ENCODE measurements around the gene LAMA3. TPM values are rescaled to one million over a fixed set of nuclear protein-coding genes. Genes with fewer than 3 reads are reported as not detected.

LAMA3 gene
- total RNA-seq, 1 experiment from 2014 or later = 5.6 TPM

- TF ChIP-seq YY1 (IDR thresholded peaks at IDR 0.05; ENCODE audit: extremely low read depth, insufficient replicate concordance, low read depth, low read length) = no peak
- no peak for TF ChIP-seq EGR1 (IDR thresholded peaks at IDR 0.05; ENCODE audit: low read depth)
- no peak for TF ChIP-seq TCF7L2 (IDR thresholded peaks at IDR 0.05; ENCODE audit: borderline replicate concordance, extremely low read depth, insufficient read depth, insufficient read length)
- TF ChIP-seq FOSL1 (IDR thresholded peaks at IDR 0.05; ENCODE audit: low read depth) = no peak
- TF ChIP-seq ZNF274 (IDR thresholded peaks at IDR 0.05; ENCODE audit: low read depth, low read length) = no peak
- no peak for TF ChIP-seq RAD21 (IDR thresholded peaks at IDR 0.05; ENCODE audit: low read depth)
- TF ChIP-seq POLR2AphosphoS5 (IDR thresholded peaks at IDR 0.05; ENCODE audit: low read depth, low read length) = no peak
- TF ChIP-seq EZH2phosphoT487 (IDR thresholded peaks at IDR 0.05; ENCODE audit: borderline replicate concordance) = no peak
Measured at GRCh38 chr18:23903971-23904370, 214.7 kb downstream of the LAMA3 start (continued).

DNA sequence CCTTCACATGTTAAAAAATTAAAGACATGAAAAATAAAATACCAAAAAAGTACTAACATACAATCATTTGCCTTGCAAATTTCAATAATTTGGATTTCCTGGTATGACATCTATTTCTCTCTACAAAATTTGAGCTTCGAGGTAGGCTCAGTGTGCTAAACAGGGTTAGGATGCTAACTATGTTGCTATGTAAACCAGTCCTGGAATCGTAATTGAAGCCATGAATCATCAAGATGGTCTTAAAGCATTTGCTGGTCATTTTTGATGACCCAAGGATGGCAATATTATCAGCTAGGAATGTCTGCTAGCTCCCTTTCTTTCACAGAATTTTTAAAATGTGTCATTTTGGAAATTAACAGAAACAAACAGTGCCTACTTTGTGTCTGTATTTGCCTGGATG, 217.4 kb downstream of the LAMA3 start:
- Histone ChIP-seq H3K36me3 (ENCODE audit: control insufficient read depth in 1 of 2, insufficient read depth in 2 of 2, low read length in 2 of 2) (no peaks in the 10 kb centered on the region), H3K9me3 (ENCODE audit: control insufficient read depth in 1 of 2, insufficient read depth in 1 of 2, low read depth in 1 of 2, low read length in 2 of 2) (no peaks in the 10 kb centered on the region), H3K27ac (ENCODE audit: low read depth, low read length) (no peak overlapping the region), H3K79me2 (ENCODE audit: insufficient read depth, low read length) (no peaks in the 10 kb centered on the region), H3K4me3 (replicated peaks in 1 of 2; ENCODE audit: low read depth in 1 of 2, low read length in 2 of 2) (no peak overlapping the region), H2AFZ (ENCODE audit: low read depth, low read length, poor library complexity, severe bottlenecking) (no peak overlapping the region), H3K9ac (ENCODE audit: low read length) (no peak overlapping the region), H3K4me1 (ENCODE audit: control insufficient read depth in 1 of 2, insufficient read depth in 2 of 2, low read length in 2 of 2) (no peaks in the 10 kb centered on the region), H3K9me2 (ENCODE audit: insufficient read depth) (no peaks in the 10 kb centered on the region), H3K4me2 (ENCODE audit: low read length) (no peak overlapping the region), H4K20me1 (ENCODE audit: insufficient read depth) (no peaks in the 10 kb centered on the region), H3K27me3 (ENCODE audit: insufficient read depth, low read length) (no peaks in the 10 kb centered on the region)
- RAD21 ChIA-PET (ENCODE audit: low non-redundant PET in 1 of 2, low total read pairs in 2 of 2, uncharacterized antibody in 2 of 2, unreplicated experiment in 2 of 2) = no interaction called here
- no peak for TF ChIP-seq SP1 (IDR thresholded peaks at IDR 0.05; ENCODE audit: low read depth)
- TF ChIP-seq POLR2AphosphoS5 (IDR thresholded peaks at IDR 0.05; ENCODE audit: low read depth, low read length) = no peak
- TF ChIP-seq EZH2phosphoT487 (IDR thresholded peaks at IDR 0.05; ENCODE audit: borderline replicate concordance) = no peak
- TF ChIP-seq YY1 (IDR thresholded peaks at IDR 0.05; ENCODE audit: extremely low read depth, insufficient replicate concordance, low read depth, low read length) = no peak
- TF ChIP-seq ZFX (IDR thresholded peaks at IDR 0.05) = no peak
- TF ChIP-seq CTCF (IDR thresholded peaks at IDR 0.05 in 2 of 3, conservative IDR thresholded peaks at IDR 0.05 in 1 of 3; ENCODE audit: borderline replicate concordance in 1 of 3, insufficient read depth in 1 of 3, low read depth in 2 of 3, low read length in 2 of 3) = no peak
- TF ChIP-seq SIN3A (IDR thresholded peaks at IDR 0.05; ENCODE audit: low read depth) = no peak
- TF ChIP-seq CBX3 (IDR thresholded peaks at IDR 0.05; ENCODE audit: low read depth) = no peak
- TF ChIP-seq, protein P1, sequence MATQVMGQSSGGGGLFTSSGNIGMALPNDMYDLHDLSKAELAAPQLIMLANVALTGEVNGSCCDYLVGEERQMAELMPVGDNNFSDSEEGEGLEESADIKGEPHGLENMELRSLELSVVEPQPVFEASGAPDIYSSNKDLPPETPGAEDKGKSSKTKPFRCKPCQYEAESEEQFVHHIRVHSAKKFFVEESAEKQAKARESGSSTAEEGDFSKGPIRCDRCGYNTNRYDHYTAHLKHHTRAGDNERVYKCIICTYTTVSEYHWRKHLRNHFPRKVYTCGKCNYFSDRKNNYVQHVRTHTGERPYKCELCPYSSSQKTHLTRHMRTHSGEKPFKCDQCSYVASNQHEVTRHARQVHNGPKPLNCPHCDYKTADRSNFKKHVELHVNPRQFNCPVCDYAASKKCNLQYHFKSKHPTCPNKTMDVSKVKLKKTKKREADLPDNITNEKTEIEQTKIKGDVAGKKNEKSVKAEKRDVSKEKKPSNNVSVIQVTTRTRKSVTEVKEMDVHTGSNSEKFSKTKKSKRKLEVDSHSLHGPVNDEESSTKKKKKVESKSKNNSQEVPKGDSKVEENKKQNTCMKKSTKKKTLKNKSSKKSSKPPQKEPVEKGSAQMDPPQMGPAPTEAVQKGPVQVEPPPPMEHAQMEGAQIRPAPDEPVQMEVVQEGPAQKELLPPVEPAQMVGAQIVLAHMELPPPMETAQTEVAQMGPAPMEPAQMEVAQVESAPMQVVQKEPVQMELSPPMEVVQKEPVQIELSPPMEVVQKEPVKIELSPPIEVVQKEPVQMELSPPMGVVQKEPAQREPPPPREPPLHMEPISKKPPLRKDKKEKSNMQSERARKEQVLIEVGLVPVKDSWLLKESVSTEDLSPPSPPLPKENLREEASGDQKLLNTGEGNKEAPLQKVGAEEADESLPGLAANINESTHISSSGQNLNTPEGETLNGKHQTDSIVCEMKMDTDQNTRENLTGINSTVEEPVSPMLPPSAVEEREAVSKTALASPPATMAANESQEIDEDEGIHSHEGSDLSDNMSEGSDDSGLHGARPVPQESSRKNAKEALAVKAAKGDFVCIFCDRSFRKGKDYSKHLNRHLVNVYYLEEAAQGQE (IDR thresholded peaks at IDR 0.05; ENCODE audit: low read depth) = no peak
- TF ChIP-seq POLR2A (IDR thresholded peaks at IDR 0.05; ENCODE audit: borderline replicate concordance, extremely low read depth, insufficient read depth, insufficient read length) = no peak
- no peak for TF ChIP-seq EZH2 (IDR thresholded peaks at IDR 0.05)
- TF ChIP-seq EGR1 (IDR thresholded peaks at IDR 0.05; ENCODE audit: low read depth) = no peak
- no peak for TF ChIP-seq MAX (IDR thresholded peaks at IDR 0.05)
- no peak for TF ChIP-seq SRF (IDR thresholded peaks at IDR 0.05; ENCODE audit: low read depth)
- POLR2A ChIA-PET = no interaction called here
- DNase-seq (ENCODE audit: low read depth, low spot score) (no peak), ATAC-seq (no peak)
- BruUV-seq (replicated peaks) = no TSS peak
- intact Hi-C loops (cut with micrococcal nuclease) = no loop called here
- CTCF ChIA-PET = no interaction called here

Data from HCT116 (cell line).